HepG2 (cell line): ENCODE measurements around the gene LSMEM2. TPM values are rescaled to one million over a fixed set of nuclear protein-coding genes. Genes with fewer than 3 reads are reported as not detected.

Experiments
- ATF4 ChIP-seq, 2 experiments: fragments of 450-650 bp in 1 of 2; sonication (generic) in 1 of 2; formaldehyde crosslinking; IDR thresholded peaks; 2 replicates each; pipeline versions ENCODE4 v1.5.0 to v1.8.0; 2020 to 2022; ENCODE audit warnings: mild to moderate bottlenecking in 1 of 2, missing genetic modification reagents in 1 of 2
- ATF7-NPFF ChIP-seq: sonication (generic); formaldehyde crosslinking; IDR thresholded peaks from 2 replicates; pipeline ENCODE4 v1.8.1; 2023; ENCODE audit warnings: mild to moderate bottlenecking, low read depth, missing genetic modification reagents, moderate library complexity
- BCL3 ChIP-seq: sonication (generic); formaldehyde crosslinking; IDR thresholded peaks from 2 replicates; pipeline ENCODE4 v1.5.1; 2020; ENCODE audit warnings: mild to moderate bottlenecking, missing genetic modification reagents, moderate library complexity
- BCLAF1 ChIP-seq: fragments of 450-650 bp; IDR thresholded peaks from 2 replicates; pipeline ENCODE4 v1.6.1; 2017; ENCODE audit warnings: mild to moderate bottlenecking
- DR1 ChIP-seq: sonication (generic); formaldehyde crosslinking; IDR thresholded peaks from 2 replicates; pipeline ENCODE4 v1.8.0; 2021; ENCODE audit warnings: mild to moderate bottlenecking, missing genetic modification reagents, inconsistent platforms
- HCFC1 ChIP-seq: fragments of 150-350 bp; IDR thresholded peaks from 2 replicates; pipeline ENCODE4 v1.6.1; 2014; ENCODE audit warnings: low read depth, low read length
- HNRNPH1 ChIP-seq: fragments of 200-400 bp; formaldehyde crosslinking; optimal IDR thresholded peaks from 2 replicates; pipeline ENCODE3; 2017; ENCODE audit warnings: mild to moderate bottlenecking, low read depth, low read length
- IRF2 ChIP-seq: IDR thresholded peaks from 2 replicates; pipeline ENCODE4 v1.6.1; 2018; ENCODE audit warnings: missing genetic modification reagents, missing compliant biosample characterization
- KLF16 ChIP-seq, 2 experiments: sonication (generic) in 1 of 2; formaldehyde crosslinking in 1 of 2; IDR thresholded peaks; 2 replicates each; pipeline versions ENCODE4 v1.6.1 to v1.8.0; 2016 to 2023; ENCODE audit warnings: missing genetic modification reagents in 2 of 2, missing compliant biosample characterization in 1 of 2
- MTF2 ChIP-seq: sonication (generic); formaldehyde crosslinking; IDR thresholded peaks from 2 replicates; pipeline ENCODE4 v1.5.0; 2020; ENCODE audit warnings: missing genetic modification reagents, borderline replicate concordance
- MYC ChIP-seq: sonication (generic); formaldehyde crosslinking; IDR thresholded peaks from 2 replicates; pipeline ENCODE4 v1.9.0; 2021; ENCODE audit warnings: missing genetic modification reagents, borderline replicate concordance
- PPARG ChIP-seq: conservative IDR thresholded peaks from 2 replicates; pipeline ENCODE4 v1.6.1; 2016; ENCODE audit warnings: missing biosample characterization, missing genetic modification reagents
- PREB ChIP-seq: sonication (generic); formaldehyde crosslinking; IDR thresholded peaks from 2 replicates; pipeline ENCODE4 v1.4.0; 2020; ENCODE audit warnings: missing genetic modification reagents
- RARG ChIP-seq: sonication (generic); formaldehyde crosslinking; IDR thresholded peaks from 2 replicates; pipeline ENCODE4 v1.4.0; 2020; ENCODE audit warnings: low read depth, mild to moderate bottlenecking, missing genetic modification reagents
- YY1 ChIP-seq: IDR thresholded peaks from 2 replicates; pipeline ENCODE4 v1.6.1; 2011; ENCODE audit warnings: low read length, low read depth, moderate library complexity, mild to moderate bottlenecking; ENCODE audit not compliant: insufficient read depth, insufficient replicate concordance
- ZNF367 ChIP-seq: sonication (generic); formaldehyde crosslinking; IDR thresholded peaks from 2 replicates; pipeline ENCODE4 v1.4.0; 2020; ENCODE audit warnings: missing genetic modification reagents, borderline replicate concordance
- ZNF724P ChIP-seq: sonication (generic); formaldehyde crosslinking; IDR thresholded peaks from 2 replicates; pipeline ENCODE4 v1.8.0; 2022; ENCODE audit warnings: missing genetic modification reagents, borderline replicate concordance
- ZNF790 ChIP-seq: sonication (generic); formaldehyde crosslinking; IDR thresholded peaks from 2 replicates; pipeline ENCODE4 v1.8.0; 2022; ENCODE audit warnings: missing genetic modification reagents, mild to moderate bottlenecking, borderline replicate concordance
- ZNF883 ChIP-seq: sonication (generic); formaldehyde crosslinking; IDR thresholded peaks from 2 replicates; pipeline ENCODE4 v1.5.1; 2020; ENCODE audit warnings: mild to moderate bottlenecking, missing genetic modification reagents; ENCODE audit errors: not compliant biosample characterization
- polyA plus RNA-seq, 8 experiments: library from polyadenylated mRNA; depleted of rRNA in 3 of 8; stranded (reverse) in 7 of 8; unstranded in 1 of 8; fragments of >200 nt; fragmentation: Illumina TruSeq in 4 of 8; extraction: Trizol in 4 of 8; gene quantifications; 2 replicates each; pipeline versions ENCODE4 v1.2.1 to v1.2.3, GENCODE V29; 2011 to 2016; ENCODE audit warnings: low read depth in 4 of 8, missing spikeins in 1 of 8, mixed read lengths in 1 of 8; ENCODE audit not compliant: insufficient read depth in 1 of 8
- total RNA-seq, 5 experiments: library from RNA; depleted of rRNA; stranded (reverse); fragments of >200 nt; fragmentation: Illumina TruSeq; extraction: Trizol; gene quantifications; 2 replicates each; pipeline ENCODE4 v1.2.3, GENCODE V29; 2016; ENCODE audit warnings: low read depth in 1 of 5
- TF ChIP-seq, protein P1 (sequence below): IDR thresholded peaks from 2 replicates; pipeline ENCODE4 v1.6.1; 2016; ENCODE audit warnings: mild to moderate bottlenecking, missing biosample characterization, missing genetic modification reagents
- TF ChIP-seq, protein P2 (sequence below): sonication (generic); formaldehyde crosslinking; IDR thresholded peaks from 2 replicates; pipeline ENCODE4 v1.9.0; 2021; ENCODE audit warnings: missing genetic modification reagents, mild to moderate bottlenecking, borderline replicate concordance

LSMEM2 gene
- total and polyA plus RNA-seq, 2 of the 13 experiments (the other 11 are each of a cell fraction or from before 2014, with no cell fraction given), result 0.07 to 0.41 TPM

DNA sequence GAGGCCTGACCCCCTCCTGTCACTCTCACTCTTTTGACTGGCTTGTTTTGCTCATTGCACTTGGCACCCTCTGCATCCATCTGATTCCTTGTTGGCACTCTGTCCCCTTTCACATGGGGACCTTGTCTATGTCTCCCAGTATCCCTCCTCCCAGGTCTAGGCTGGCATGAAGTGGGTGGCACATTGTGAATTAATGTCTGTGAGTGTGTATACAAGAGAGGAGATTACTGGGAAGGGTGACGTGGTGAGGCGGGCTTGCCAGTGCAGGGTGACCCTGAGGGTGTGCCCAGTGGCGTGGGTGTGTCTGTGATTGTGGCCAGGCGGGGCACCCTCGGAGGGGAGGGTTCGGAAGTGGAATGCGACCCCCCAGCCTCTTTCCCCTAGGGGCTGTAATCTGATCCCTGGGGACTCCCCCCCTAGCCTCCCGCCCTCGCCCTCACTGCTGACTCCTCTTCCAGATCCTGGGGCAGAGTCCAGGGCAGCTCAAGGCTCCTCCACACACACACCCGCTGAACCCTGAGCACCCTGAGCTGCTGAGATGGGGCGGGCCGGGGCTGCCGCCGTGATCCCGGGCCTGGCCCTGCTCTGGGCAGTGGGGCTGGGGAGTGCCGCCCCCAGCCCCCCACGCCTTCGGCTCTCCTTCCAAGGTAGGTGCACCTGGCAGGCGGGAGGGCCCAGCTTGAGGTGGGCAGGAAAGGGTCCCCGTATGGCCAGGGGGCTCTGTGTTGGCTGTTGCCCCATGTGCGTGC is 10.0 kb upstream of the LSMEM2 start, which contains the start of gene SEMA3B (continued):
- no peak for TF ChIP-seq ATF7-NPFF (CRISPR knock-in tag)
- TF ChIP-seq PREB, result no peak
- no peak for TF ChIP-seq PPARG (CRISPR knock-in tag)
- TF ChIP-seq, protein P1, sequence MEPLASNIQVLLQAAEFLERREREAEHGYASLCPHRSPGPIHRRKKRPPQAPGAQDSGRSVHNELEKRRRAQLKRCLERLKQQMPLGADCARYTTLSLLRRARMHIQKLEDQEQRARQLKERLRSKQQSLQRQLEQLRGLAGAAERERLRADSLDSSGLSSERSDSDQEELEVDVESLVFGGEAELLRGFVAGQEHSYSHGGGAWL (CRISPR knock-in tag), result peak; percentile 52; the same call in 1 of the 2 replicates
- TF ChIP-seq HNRNPH1, result no peak
- TF ChIP-seq, protein P2, sequence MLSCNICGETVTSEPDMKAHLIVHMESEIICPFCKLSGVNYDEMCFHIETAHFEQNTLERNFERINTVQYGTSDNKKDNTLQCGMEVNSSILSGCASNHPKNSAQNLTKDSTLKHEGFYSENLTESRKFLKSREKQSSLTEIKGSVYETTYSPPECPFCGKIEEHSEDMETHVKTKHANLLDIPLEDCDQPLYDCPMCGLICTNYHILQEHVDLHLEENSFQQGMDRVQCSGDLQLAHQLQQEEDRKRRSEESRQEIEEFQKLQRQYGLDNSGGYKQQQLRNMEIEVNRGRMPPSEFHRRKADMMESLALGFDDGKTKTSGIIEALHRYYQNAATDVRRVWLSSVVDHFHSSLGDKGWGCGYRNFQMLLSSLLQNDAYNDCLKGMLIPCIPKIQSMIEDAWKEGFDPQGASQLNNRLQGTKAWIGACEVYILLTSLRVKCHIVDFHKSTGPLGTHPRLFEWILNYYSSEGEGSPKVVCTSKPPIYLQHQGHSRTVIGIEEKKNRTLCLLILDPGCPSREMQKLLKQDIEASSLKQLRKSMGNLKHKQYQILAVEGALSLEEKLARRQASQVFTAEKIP (CRISPR knock-in tag), result no peak
- peak; percentile 36; the same call in 1 of the 2 replicates for TF ChIP-seq MYC
- TF ChIP-seq ZNF367 (CRISPR knock-in tag), result no peak
- no peak for TF ChIP-seq MTF2 (CRISPR knock-in tag)
- TF ChIP-seq RARG (CRISPR knock-in tag), result no peak
- TF ChIP-seq IRF2, result no peak
- no peak for TF ChIP-seq ATF4 (CRISPR knock-in tag; IDR thresholded peaks at IDR 0.05)
- TF ChIP-seq ZNF724P (CRISPR knock-in tag), result no peak; the same call in 1 of the 2 replicates
- no peak for TF ChIP-seq BCLAF1
- no peak for TF ChIP-seq HCFC1
- TF ChIP-seq YY1, result no peak
- no peak for TF ChIP-seq ZNF790 (CRISPR knock-in tag)
- TF ChIP-seq DR1 (CRISPR knock-in tag), result no peak
- TF ChIP-seq BCL3, result no peak
- TF ChIP-seq KLF16 (CRISPR knock-in tag; IDR thresholded peaks at IDR 0.05), result no peak
- TF ChIP-seq ZNF883 (CRISPR knock-in tag), result no peak
